Measurements from ENCODE around the gene PGGHG. TPM values are rescaled to one million over a fixed set of nuclear protein-coding genes. Genes with fewer than 3 reads are reported as not detected.

The PGGHG gene
- total and polyA plus RNA-seq, 10 of the 15 experiments (the other 5 are each of a cell fraction or from before 2014, with no cell fraction given), result 0.10 to 8.3 (median 1.8) TPM

DNA sequence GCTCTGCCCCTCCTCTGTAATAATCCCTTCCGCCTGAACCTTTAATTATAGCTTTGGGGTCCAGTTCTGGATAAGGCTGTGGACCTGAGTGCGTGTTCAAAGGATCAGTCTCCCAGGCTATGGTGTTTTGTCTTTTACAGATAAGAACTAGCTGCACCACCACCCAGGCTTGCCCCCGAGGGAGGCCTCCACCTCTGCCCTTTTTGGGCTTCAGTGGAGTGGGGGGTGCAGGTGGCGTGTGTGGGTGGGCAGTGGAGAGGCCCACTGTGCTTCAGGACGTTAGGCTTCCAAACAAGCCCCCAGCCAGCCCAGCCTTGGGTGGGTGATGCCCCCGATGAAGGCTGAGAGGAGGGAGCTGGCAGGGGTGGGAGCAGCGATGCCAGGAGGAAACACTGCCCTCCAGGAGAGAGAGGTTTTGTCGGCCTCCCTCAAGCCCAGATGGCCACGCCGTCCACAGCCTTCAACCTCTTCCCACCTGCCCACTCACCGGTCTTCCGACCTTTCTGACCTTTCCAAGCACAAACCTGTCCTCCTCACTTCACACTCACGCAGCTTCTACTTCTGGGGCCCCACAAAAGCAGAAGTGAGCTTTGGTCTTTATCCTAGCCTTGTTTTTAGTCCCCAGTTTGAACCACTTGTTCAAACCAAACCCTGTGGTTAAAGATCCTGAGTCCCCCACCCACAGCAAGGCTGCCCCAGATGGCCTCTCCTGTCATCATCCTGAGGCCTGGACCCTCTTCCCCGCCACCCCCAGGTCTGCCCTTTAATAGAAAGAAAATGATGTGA, 31.8 kb upstream of the PGGHG start (continued):
- TF ChIP-seq, protein P1, sequence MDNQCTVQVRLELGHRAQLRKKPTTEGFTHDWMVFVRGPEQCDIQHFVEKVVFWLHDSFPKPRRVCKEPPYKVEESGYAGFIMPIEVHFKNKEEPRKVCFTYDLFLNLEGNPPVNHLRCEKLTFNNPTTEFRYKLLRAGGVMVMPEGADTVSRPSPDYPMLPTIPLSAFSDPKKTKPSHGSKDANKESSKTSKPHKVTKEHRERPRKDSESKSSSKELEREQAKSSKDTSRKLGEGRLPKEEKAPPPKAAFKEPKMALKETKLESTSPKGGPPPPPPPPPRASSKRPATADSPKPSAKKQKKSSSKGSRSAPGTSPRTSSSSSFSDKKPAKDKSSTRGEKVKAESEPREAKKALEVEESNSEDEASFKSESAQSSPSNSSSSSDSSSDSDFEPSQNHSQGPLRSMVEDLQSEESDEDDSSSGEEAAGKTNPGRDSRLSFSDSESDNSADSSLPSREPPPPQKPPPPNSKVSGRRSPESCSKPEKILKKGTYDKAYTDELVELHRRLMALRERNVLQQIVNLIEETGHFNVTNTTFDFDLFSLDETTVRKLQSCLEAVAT (IDR thresholded peaks at IDR 0.05), result 0 out of 2 replicates have a peak, but pooled peaks have one; percentile 14
- no peak for TF ChIP-seq HSF1 (IDR thresholded peaks at IDR 0.05; ENCODE audit: low read depth, low read length)
- 0 out of 4 replicates have a peak, but pooled peaks have one; percentile 25 to 32 for TF ChIP-seq EP300 (IDR thresholded peaks at IDR 0.05; ENCODE audit: borderline replicate concordance in 1 of 2, control insufficient read depth in 1 of 2, low read depth in 2 of 2, low read length in 2 of 2)
- peak; percentile 83 for TF ChIP-seq RUNX3 (IDR thresholded peaks at IDR 0.05; ENCODE audit: low read length)
- TF ChIP-seq NBN (IDR thresholded peaks at IDR 0.05), result peak; percentile 65; the same call in 1 of the 2 replicates
- TF ChIP-seq, protein P2, sequence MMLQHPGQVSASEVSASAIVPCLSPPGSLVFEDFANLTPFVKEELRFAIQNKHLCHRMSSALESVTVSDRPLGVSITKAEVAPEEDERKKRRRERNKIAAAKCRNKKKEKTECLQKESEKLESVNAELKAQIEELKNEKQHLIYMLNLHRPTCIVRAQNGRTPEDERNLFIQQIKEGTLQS (IDR thresholded peaks at IDR 0.05; ENCODE audit: borderline replicate concordance, extremely low read depth, low read depth, low read length), result no peak
- TF ChIP-seq NR2F1 (conservative IDR thresholded peaks at IDR 0.05), result peak; percentile 98
- TF ChIP-seq PML (IDR thresholded peaks at IDR 0.05; ENCODE audit: low read length), result no peak
- peak; percentile 62 for TF ChIP-seq IRF4 (IDR thresholded peaks at IDR 0.05; ENCODE audit: low read depth, low read length)
- TF ChIP-seq PAX5 (IDR thresholded peaks at IDR 0.05; ENCODE audit: borderline replicate concordance, low read depth, low read length), result peak; percentile 34; the same call in 1 of the 2 replicates
- peak; percentile 54; the same call in 1 of the 2 replicates for TF ChIP-seq BCL11A (IDR thresholded peaks at IDR 0.05; ENCODE audit: low read depth, low read length)
- peak; percentile 66 for TF ChIP-seq MTA2 (IDR thresholded peaks at IDR 0.05; ENCODE audit: low read depth)
- TF ChIP-seq CBX3 (IDR thresholded peaks at IDR 0.05; ENCODE audit: borderline replicate concordance, low read depth), result no peak
- TF ChIP-seq RBBP5 (conservative IDR thresholded peaks at IDR 0.05), result no peak
- peak; percentile 80 for TF ChIP-seq DPF2 (IDR thresholded peaks at IDR 0.05)
- TF ChIP-seq YBX1 (IDR thresholded peaks at IDR 0.05), result no peak
- TF ChIP-seq EED (IDR thresholded peaks at IDR 0.05; ENCODE audit: low read depth), result peak; percentile 65; the same call in 1 of the 2 replicates
- no peak for TF ChIP-seq JUND (IDR thresholded peaks at IDR 0.05; ENCODE audit: low read depth, low read length)
- TF ChIP-seq EGR1 (IDR thresholded peaks at IDR 0.05; ENCODE audit: borderline replicate concordance in 1 of 2, low read depth in 2 of 2, low read length in 2 of 2), result no peak
- TF ChIP-seq IKZF1 (conservative IDR thresholded peaks at IDR 0.05), result peak; percentile 91
- TF ChIP-seq SMC3 (IDR thresholded peaks at IDR 0.05; ENCODE audit: borderline replicate concordance, low read length), result no peak
- 0 out of 2 replicates have a peak, but pooled peaks have one; percentile 32 for TF ChIP-seq MEF2A (IDR thresholded peaks at IDR 0.05; ENCODE audit: insufficient read depth, low read depth, low read length)
- TF ChIP-seq, protein P3, sequence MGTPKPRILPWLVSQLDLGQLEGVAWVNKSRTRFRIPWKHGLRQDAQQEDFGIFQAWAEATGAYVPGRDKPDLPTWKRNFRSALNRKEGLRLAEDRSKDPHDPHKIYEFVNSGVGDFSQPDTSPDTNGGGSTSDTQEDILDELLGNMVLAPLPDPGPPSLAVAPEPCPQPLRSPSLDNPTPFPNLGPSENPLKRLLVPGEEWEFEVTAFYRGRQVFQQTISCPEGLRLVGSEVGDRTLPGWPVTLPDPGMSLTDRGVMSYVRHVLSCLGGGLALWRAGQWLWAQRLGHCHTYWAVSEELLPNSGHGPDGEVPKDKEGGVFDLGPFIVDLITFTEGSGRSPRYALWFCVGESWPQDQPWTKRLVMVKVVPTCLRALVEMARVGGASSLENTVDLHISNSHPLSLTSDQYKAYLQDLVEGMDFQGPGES (IDR thresholded peaks at IDR 0.05), result no peak
- TF ChIP-seq IKZF2 (IDR thresholded peaks at IDR 0.05), result peak; percentile 87

Measured in GM12878 (cell line).